ENCODE data around the gene LNX1.

GRCh38 chr4:53619431-53619830 is 28.1 kb upstream of the LNX1 start:
- no peak for TF ChIP-seq EZH2 (IDR thresholded peaks at IDR 0.05; ENCODE audit: low read length, missing control alignments)
- no peak for TF ChIP-seq CTCF (conservative IDR thresholded peaks at IDR 0.05 in 1 of 2, IDR thresholded peaks at IDR 0.05 in 1 of 2; ENCODE audit: low read depth in 1 of 2, low read length in 2 of 2)

Measured in fibroblast of lung (primary cell).